Ureter (tissue), 1 donor: ENCODE data around the gene HAT1. TPM values are rescaled to one million over a fixed set of nuclear protein-coding genes. Genes with fewer than 3 reads are reported as not detected.
"Not testable (repeated sequence)": the region's sequence is repeated elsewhere in the genome, so short reads cannot be mapped to it uniquely, and the experiment has no call there.

Experiments used
- DNase-seq: peaks from one replicate; pipeline ENCODE4 v3.0.0-alpha.2; 2020; ENCODE audit warnings: low spot score
- total RNA-seq: library from RNA; stranded (reverse); gene quantifications from one replicate; pipeline ENCODE4 v1.2.4, GENCODE V29; 2023
- donor health status: DM: yes; HTN: yes; CAD: no.

Gene HAT1
- total RNA-seq, 1 donor from 2014 or later, result 34.0 TPM

DNA sequence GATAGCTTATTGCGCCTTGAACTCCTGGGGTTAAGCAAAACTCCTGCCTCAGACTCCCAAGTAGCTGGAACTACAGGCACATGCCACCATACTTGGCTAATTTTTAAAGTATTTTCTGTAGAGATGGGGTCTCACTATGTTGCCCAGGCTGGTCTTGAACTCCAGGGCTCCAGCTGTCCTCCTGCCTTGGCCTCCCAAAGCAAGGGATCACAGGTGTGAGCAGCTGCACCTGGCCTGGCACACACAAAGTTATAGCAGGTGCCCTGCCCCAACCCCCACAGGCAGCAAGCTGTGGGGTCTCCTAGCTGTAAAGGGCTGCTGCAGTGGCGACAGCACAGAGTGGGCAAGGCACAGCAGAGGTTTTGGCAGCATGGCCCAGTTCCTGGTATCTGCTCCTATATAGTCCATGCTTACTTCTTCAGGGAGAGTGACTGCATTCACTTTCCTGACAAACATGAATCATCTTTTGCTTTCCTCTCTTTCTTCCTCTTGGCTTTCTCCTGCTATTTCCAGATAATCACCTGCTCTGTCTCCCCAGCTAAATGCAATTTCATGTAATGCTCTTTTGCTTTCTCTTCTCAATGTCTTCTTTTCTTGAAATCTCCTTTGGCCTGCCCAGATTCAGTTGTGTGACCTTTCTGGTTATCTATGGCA, 50.2 kb downstream of the HAT1 start:
- no peak for DNase-seq

DNA sequence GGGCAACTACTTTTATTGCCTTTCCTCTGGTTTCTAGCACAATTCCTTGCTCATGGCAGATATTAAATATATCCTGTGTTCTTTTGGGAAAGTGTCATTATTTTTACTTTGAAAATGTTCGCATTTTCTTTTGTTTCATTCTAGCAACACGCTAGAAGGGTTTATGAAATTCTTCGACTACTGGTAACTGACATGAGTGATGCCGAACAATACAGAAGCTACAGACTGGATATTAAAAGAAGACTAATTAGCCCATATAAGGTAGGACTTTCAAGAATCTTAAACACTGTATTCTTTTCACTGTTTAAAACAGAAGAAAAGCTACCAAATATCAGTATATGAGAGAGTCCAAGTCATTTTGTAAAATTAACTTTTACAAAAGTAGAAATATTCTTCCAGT, 56.8 kb downstream of the HAT1 start:
- no peak for DNase-seq

DNA sequence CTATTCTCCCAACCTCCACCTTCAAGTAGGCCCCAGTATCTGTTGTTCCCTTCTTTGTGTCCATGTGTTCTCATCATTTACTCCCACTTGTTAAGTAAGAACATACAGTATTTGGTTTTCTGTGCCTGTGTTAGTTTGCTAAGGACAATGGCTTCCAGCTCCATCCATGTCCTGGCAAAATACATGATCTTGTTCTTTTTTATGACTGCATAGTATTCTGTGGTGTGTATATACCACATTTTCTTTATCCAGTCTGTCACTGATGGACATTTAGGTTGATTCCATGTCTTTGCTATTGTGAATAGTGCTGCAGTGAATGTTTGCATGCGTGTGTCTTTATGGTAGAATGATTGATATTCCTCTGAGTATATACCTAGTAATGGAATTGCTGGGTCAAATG, 61.7 kb downstream of the HAT1 start:
- DNase-seq, result not testable (repeated sequence)

DNA sequence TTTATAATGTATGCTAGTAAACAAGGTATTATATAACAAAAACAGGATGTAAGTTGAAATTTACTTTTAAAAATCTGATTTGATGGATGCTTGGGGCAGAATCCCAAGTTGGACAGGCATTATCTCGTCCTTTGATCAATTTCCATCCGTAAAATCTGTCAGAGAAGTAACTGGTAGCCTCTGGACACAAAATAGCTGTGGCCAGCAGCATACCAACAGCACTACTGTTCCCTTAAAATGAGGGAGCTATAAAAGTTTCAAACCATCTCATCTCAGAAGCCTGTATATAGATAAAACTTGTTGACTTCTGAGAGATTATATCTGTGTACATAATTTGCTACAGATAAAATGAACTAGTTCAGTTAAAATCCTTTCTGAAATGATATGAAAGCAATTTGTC, 62.8 kb downstream of the HAT1 start:
- DNase-seq, result no peak

DNA sequence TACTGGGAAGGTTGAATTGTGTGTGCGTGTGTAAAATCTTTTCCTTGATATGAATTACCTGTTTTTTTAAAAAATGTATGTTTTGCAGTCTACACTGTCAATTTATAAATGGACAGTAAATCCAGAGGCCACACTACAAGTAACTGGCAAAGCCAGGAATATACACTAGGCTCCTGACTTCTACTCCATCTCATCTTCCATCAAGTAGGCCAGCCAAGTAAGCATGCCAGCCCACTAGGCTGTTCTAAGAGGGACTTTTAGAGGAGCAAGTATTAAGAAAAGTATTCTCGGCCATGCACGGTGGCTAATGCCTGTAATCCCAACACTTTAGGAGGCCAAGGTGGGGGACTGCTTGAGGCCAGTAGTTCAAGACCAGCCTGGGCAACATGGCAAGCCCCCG, 64.5 kb downstream of the HAT1 start:
- no peak for DNase-seq

DNA sequence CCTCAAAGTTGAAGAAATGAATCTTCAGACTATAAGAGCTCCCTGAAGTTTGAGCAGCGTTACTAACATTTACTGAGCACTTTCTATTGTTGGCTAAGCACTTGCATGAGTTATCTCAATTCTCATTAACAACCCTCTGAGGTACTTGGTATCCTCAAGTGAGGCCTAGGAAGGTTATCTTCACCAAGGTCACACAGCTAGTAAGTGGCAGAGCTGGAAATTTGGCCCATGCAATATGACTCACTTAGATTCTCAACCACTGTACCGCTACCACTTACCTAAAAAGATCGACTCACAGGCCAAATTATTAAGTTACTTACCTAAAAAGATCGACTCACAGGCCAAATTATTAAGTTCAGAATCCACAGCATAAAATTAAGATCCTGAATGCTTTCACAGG, 68.8 kb downstream of the HAT1 start:
- DNase-seq, result no peak

DNA sequence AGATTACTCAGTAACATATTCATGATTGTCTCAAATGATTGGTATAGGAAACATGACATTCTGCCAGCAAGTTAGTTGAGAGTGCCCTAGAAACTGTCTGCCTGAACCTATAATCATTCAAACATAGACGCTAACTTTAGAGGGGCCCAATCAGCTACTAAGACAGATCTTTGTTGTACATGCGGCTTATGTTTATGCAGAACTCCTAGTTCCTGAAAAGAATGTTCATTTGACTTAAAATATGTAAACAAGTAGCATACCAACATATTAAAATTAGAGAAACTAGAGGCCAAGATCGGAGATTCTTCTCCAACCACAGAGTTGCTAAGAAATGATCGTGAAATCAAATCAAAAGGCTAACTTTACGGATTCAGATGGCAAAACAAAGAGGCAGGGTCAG, 73.3 kb downstream of the HAT1 start:
- no peak for DNase-seq

DNA sequence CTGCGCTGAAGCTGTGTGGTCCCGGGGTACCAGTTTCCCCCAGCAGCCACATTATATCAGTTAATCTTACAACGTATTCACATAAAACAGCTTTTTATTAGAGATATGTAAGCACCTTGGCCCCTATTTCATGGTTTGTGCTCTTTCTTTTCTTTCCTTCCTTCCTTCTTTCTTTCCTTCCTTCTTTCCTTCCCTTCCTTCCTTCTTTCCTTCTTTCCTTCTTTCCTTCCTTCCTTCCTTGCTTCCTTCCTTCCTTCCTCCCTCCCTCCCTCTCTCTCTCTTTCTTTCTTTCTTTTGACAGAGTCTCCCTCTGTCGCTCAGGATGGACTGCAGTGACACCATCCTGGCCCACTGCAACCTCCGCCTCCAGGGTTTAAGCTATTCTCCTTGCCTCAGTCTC, 73.8 kb downstream of the HAT1 start:
- DNase-seq, result no peak

DNA sequence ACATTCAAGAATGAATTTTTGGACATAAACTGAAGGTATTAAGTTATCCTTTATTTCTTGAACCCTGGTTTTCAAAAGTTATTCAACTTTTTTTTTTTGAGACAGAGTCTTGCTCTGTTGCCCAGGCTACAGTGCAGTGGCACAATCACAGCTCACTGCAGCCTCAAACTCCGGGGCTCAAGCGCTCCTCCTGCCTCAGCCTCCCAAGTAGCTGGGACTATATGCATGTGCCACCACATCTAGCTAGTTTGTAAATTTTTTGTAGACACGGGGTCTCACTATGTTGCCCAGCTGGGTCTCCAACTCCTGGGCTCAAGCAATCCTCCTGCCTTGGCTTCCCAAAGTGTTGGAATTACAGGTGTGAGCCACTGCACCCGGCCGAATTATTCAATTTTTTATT, 74.8 kb downstream of the HAT1 start:
- DNase-seq, result not testable (repeated sequence)

DNA sequence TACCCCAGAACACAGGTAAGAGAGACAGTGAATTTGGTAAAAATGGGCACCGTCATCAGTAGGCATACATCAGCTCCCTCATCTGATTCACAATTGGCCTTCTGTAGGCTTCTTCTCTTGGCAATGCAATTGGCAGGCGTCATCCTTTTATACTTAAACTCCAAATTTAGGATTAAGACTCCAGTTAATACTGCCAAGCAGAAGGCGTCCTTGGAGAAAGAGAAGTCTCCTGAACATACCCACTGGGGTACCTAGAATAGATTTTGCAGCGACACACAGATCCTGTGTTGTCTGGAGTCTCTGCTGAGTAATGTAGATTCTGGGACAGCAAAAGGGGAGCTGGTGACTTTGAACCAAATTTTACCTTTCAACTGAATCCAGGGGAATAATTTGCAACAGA, 76.9 kb downstream of the HAT1 start:
- DNase-seq, result no peak

DNA sequence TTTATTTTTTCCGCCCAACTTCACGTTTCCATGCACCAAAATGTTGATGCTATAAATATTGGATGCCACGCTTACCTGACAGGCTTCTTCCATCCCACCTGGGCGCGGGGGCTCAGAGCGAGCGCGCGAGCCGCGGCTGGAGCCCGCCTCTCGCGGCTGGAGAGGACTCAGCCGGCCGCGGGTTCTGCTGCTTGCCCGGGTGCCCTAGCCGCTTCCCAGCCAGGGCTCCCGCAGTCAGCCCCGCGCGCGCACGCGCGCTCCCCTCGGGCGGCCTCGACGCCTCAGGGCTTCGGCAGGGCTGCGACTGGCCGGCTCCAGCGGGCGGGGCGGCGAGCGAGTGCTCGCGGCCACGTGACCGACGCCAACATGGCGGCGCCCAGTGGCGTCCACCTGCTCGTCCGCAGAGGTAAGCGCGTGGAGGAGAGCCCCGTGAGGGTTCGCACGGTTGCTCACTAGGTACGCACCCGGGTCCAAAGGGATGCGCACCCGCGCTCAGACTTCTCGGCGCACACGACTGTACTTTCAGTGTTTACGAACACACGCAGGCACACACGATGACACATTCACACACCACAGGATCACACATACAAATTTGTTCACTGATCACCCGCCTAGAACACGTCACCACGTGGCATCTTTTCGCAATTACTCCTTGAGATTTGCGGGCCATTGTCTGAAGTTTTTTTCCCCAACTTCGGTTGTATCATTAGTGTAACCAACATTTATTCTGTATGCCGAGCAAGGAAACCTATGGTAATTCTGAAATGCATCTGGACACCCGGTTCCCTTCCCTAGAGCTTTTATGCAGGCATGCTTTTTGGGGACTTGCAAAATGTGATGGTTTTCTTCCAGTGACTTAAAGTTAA, 77.6 kb downstream of the HAT1 start, which contains the start of gene METAP1D:
METAP1D (plus strand) TSS at position 350 of the 866 bp plus-strand sequence; CDS start at position 367, 17 bp downstream.
- peak; percentile 87 for DNase-seq

DNA sequence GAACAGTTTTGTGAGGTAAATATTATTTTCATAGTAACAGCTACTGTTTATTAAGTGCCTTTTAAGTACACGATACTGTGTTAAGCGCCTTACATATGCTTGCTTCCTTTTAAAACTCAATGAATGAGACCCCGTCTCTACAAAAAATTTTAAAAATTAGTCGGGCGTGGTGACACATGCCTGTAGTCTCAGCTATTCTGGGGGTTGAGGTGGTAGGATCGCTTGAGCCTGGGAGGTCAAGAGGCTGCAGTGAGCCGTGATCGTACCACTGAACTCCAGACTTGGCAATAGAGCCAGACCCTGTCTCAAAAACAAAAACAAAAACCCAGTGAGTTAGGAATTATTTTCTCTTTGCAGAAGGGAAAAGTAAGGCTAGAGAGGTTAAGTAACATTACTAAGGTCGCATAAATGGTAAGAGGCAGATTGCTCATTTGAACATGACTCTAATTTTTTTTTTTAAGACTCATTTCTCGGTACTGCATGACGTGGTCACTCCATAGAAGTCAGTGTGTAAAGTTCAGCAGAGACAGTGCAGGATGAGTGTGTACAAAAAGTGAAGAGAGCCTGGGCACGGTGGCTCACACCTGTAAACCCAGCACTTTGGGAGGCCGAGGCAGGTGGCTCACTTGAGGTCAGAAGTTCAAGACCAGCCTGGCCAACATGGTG, 78.6 kb downstream of the HAT1 start:
- no peak for DNase-seq

DNA sequence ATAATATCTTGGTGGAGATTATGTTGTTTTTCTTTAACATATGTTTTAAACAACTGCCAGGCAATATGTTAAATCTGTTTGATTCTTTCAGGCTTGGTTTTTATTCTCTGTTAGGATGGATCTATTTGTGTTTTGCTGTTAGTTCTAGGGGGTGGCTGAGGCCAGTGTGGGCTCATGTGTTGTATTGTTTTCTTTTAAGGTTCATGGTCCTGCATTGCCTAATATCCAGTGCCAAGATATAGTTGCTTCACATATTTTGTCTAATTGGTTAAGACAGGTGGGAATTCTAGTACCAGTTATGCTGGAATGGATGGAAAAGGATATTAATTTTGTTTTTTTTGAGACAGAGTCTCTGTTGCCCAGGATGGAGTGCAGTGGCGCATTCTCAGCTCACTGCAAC, 85.1 kb downstream of the HAT1 start:
- DNase-seq, result no peak

DNA sequence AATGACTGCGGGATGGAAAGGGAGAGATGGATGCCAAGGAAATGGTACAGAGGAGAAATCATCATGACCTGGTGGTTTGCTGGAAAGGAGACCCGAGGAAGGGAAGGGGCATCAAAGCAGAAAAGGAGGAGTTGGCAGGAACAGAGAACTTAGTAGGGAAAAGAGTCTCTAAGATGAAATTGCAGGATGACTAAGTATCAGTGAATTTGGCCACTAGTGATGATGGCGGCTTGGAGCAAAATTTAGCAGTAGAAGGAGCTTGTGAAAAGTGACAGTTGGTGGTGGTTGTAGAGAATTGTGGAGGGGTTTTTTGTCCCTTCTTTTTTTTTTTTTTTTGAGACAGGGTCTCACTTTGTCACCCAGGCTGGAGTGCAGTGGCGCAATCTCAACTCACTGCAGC, 87.6 kb downstream of the HAT1 start:
- DNase-seq, result no peak

DNA sequence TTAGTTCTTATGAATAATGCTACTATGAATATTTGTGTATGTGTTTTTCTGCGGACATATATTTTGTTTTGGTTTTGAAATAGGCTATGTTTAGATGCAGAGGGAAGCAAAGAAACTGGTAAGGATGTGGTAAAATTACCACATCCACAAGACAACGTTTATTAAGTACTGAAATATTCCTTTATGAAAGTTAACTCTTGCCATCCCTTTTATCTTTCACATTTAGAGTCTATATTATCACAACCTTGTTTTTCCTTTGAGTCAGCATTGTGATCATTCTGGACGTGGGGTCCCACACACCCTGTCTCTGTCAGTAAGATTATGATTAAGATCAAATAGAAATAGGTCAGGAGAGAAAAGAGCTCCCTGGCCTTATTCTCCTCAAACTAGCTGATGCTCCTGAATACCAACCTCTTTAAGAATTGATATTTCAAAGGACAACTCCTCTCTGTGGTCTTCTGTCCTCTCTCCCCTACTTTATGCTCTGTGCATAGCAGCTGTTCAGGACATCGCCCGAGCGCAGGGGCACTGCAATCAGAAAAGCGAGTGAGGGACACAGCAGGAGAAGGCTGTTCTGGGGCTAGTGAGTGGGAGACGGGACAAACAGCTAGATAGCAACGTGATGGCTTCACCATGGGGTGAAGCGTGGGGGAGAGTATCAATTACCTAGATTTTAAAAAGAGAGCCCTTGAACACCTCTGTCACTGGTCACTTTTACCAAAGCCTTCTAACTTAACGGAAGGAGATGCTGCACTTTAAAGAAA, 89.7 kb downstream of the HAT1 start:
- DNase-seq, result no peak

DNA sequence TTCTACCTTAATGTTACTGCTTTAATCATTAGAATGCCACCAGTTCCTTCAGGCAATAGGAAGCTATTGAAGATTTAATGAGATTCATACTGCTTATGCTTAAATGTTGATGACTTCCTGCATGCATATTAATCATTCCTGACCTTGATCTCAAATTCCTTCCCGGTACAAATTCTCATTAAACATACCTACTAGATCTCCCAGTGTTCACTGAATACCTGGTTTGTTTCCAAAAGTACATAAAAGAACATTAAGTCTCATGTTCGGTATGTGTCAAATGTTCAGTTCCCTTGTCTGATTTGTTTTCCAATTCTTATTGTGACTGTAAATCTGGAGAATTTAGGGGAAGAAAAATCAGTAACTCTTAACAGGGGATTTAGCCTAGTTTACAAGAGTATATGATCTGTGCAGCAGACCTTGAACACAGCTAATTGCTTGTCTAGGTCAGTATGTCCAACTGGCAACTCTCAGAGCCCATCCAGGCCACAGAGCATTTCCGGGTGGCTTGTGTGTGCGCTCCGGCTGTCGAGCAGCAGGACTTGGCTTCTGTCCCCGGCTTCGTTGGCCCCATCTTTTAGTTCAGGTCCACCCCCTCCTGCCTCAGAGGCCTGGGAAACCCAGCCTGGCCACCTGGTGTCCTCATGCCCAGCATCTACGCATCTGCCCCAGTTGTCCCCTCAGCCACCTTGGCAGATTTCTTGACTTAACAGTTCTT, 90.6 kb downstream of the HAT1 start:
- no peak for DNase-seq

DNA sequence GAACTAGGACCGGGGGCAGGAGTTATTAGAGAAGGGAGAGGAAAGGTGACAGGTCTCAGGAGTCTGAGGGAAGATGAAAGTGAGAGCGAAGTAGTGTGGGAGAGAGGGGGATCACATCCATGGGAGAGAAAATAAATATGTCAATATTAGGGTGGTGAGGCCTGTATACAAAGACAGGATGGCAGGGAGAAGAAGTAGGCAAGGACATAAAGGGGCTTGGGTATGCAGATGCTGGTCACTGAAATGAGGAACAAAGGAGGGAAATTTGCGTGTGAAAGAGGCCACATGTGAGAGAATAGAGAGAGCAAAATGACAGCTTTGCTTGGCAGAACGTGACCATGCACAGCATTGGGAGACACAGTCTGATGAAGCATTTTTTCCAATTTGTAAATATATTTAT, 91.1 kb downstream of the HAT1 start:
- DNase-seq, result no peak

DNA sequence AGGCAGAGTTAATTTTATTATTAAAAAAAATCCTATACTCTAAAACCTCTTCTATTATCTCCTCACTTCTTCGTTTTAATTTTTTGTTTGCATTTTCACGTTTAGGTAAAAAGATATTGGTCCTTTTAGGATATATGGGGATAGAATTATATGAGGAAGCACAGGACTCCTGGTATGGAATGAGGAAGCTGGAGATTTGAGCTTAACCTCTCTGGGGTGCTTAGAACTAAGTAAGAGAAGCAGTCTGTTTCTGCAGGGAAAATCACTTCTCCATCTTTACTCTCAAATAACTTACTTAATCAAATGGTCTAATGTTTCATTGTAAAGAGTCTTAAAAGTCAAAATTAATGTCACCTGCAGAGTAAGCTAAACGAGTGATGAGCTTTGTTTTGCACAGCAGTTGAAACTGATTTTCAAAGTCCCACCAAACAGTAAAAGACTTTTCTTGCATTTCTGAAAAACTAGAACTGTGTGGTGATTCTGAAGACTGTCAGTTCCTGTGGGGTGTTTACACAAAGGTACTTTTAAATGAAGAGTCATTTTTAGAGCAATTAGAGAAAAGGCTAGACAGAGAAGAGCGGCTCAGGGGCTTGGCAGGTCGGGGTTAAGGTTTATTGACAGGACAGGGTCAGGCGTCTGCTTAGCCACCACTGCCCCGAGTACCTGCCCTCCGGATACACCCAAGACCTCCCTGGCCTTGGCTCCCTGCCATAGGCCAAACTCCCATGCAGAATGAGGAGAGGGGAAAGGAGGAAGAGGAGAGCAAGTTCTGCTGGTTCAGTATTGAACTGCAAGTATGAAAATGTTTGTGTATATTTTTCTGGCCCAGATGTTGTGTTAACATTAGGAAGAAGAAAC, 99.0 kb downstream of the HAT1 start:
- DNase-seq, result no peak

DNA sequence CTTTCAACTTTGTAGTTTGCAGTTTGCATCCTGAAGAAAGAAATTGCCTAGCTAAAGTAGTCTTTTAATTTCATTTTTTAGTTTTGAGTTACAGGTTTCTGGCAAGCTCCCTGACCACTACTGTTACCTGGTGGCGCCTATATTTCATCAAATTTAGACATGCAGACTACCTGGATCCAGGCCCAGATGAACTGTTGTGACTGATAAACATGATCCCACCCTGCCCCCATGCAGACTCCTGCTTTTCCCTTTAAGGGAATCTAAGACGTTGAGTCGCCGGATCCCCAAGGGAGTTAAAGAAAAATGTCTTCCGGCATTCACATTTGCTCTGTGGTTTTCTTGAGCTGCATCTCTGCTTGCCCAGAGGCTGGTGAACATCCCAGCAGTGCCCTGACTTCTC, 99.7 kb downstream of the HAT1 start:
- no peak for DNase-seq

DNA sequence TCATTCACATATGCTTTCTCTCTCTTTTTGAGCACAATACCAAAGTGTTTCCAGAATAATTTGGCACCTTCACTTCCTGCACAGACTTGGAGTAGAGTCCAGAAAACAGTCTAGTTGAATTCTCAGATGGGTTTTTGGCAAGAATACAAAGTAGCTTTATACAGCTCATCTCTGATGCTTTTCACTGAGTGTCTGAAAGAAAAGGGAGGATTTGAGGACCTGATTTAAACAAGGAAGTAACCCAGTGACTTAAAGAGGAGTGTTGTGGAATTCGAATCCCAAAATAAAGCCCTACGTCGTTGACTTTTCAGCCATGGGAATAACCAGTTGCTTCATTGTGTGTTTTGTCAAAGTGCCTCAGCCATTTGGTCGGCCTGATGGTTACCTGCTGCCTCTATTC, 109.3 kb downstream of the HAT1 start:
- DNase-seq, result no peak
